ENCODE measurements around the gene DYRK4. TPM values are rescaled to one million over a fixed set of nuclear protein-coding genes. Genes with fewer than 3 reads are reported as not detected.

DYRK4 gene
- total and polyA plus RNA-seq, 2 experiments from 2014 or later: 65.1 to 90.4 TPM

GRCh38 chr12:4530982-4531586 lies 30.9 kb upstream of the DYRK4 start:
- H3K27me3 ChIP-seq: no peaks in the 10 kb centered on the region
- DNase-seq (ENCODE audit: low read depth in 1 of 2, low spot score in 1 of 2): no peak
- peaks cover 16% of the 10 kb centered on the region for H3K36me3 ChIP-seq
- H3K27ac ChIP-seq: no peak overlapping the region
- no peaks in the 10 kb centered on the region for H3K9me3 ChIP-seq (ENCODE audit: low read depth)
- no peak for TF ChIP-seq CTCF (IDR thresholded peaks at IDR 0.05; ENCODE audit: low read depth, low read length)
- no peaks in the 10 kb centered on the region for H3K4me1 ChIP-seq (ENCODE audit: low read depth)
- no peak overlapping the region for H3K4me3 ChIP-seq

GRCh38 chr12:4535092-4535491 lies 26.9 kb upstream of the DYRK4 start:
- no peak for TF ChIP-seq CTCF (IDR thresholded peaks at IDR 0.05; ENCODE audit: low read depth, low read length)
- Histone ChIP-seq H3K9me3 (ENCODE audit: low read depth) (no peaks in the 10 kb centered on the region), H3K4me3 (no peak overlapping the region), H3K36me3 (peaks cover 16% of the 10 kb centered on the region), H3K27ac (no peak overlapping the region), H3K4me1 (ENCODE audit: low read depth) (peaks cover 9% of the 10 kb centered on the region), H3K27me3 (no peaks in the 10 kb centered on the region)
- DNase-seq (ENCODE audit: low read depth in 1 of 2, low spot score in 1 of 2): no peak

- no peak for DNase-seq (ENCODE audit: low read depth in 1 of 2, low spot score in 1 of 2)
- Histone ChIP-seq H3K9me3 (ENCODE audit: low read depth) (no peaks in the 10 kb centered on the region), H3K27ac (no peak overlapping the region), H3K36me3 (peaks cover 16% of the 10 kb centered on the region), H3K27me3 (no peaks in the 10 kb centered on the region), H3K4me3 (no peak overlapping the region), H3K4me1 (ENCODE audit: low read depth) (peaks cover 11% of the 10 kb centered on the region)
- TF ChIP-seq CTCF (IDR thresholded peaks at IDR 0.05; ENCODE audit: low read depth, low read length): no peak
Observed at GRCh38 chr12:4535871-4536270, 26.1 kb upstream of the DYRK4 start.

- no peak for TF ChIP-seq CTCF (IDR thresholded peaks at IDR 0.05; ENCODE audit: low read depth, low read length)
Observed at GRCh38 chr12:4538207-4539160, 23.5 kb upstream of the DYRK4 start, which contains the start of gene RAD51AP1. TSS of gene RAD51AP1 (plus strand) at chr12:4538890. CDS start at chr12:4538940, 50 bp downstream.

GRCh38 chr12:4539167-4539870 lies 22.7 kb upstream of the DYRK4 start:
- no peak for DNase-seq (ENCODE audit: low read depth in 1 of 2, low spot score in 1 of 2)
- Histone ChIP-seq H3K9me3 (ENCODE audit: low read depth) (no peaks in the 10 kb centered on the region), H3K27ac (no peak overlapping the region), H3K4me3 (peak overlapping the region; percentile 85), H3K27me3 (no peaks in the 10 kb centered on the region), H3K36me3 (peaks cover 2% of the 10 kb centered on the region), H3K4me1 (ENCODE audit: low read depth) (peaks cover 11% of the 10 kb centered on the region)
- TF ChIP-seq CTCF (IDR thresholded peaks at IDR 0.05; ENCODE audit: low read depth, low read length): no peak

More at GRCh38 chr12:4538207-4539160, 23.5 kb upstream of the DYRK4 start, which contains the start of gene RAD51AP1:
- H3K36me3 ChIP-seq: peaks cover 10% of the 10 kb centered on the region
- H3K4me1 ChIP-seq (ENCODE audit: low read depth): peaks cover 11% of the 10 kb centered on the region
- H3K4me3 ChIP-seq: peak within 1 kb of the TSS; percentile 85
- no peaks in the 10 kb centered on the region for H3K27me3 ChIP-seq
- no peaks in the 10 kb centered on the region for H3K9me3 ChIP-seq (ENCODE audit: low read depth)
- H3K27ac ChIP-seq: peak within 1 kb of the TSS; percentile 99
- DNase-seq (ENCODE audit: low read depth in 1 of 2, low spot score in 1 of 2): peak; percentile 96 to 99
